Skin epidermis (tissue), 12 donors: ENCODE results near the gene TGFB1.
"Not testable (repeated sequence)": the region's sequence is repeated elsewhere in the genome, so short reads cannot be mapped to it uniquely, and the experiment has no call there.

Experiments used
- H3K27ac ChIP-seq, 21 experiments: fragments of 200-600 bp; sonication (generic) in 11 of 21; one replicate each; pipeline ENCODE4 v1.5.0; 2020; ENCODE audit warnings: mild to moderate bottlenecking in 3 of 21, inconsistent platforms in 2 of 21, moderate library complexity in 2 of 21
- H3K4me3 ChIP-seq, 7 experiments: fragments of 200-600 bp; sonication (generic) in 2 of 7; one replicate each; pipeline ENCODE4 v1.5.0; 2020; ENCODE audit warnings: inconsistent platforms in 2 of 7, mild to moderate bottlenecking in 2 of 7, moderate library complexity in 1 of 7

Gene TGFB1

GRCh38 chr19:41289814-41290213 is 63.9 kb downstream of the TGFB1 start:
- not testable (repeated sequence) for H3K4me3 ChIP-seq, H3K27ac ChIP-seq

- no peak overlapping the region for H3K4me3 ChIP-seq
- H3K27ac ChIP-seq, result no peak overlapping the region
These were observed 64.8 kb downstream of the TGFB1 start for GRCh38 chr19:41288673-41289530.
